Smooth muscle cell (in vitro differentiated cells): Measurements from ENCODE around the gene RELT. TPM values are rescaled to one million over a fixed set of nuclear protein-coding genes. Genes with fewer than 3 reads are reported as not detected.
A peak's percentile ranks its signal among the peaks of the same experiment; 100 is the strongest.

ENCODE experiments used
- DNase-seq: peaks from one replicate; lab custom pipeline; 2025; ENCODE audit not compliant: unreplicated experiment; lab: John Stamatoyannopoulos, UW
- H2AFZ ChIP-seq: fragments of 200-600 bp; sonication (generic); 2 replicates; pipeline ENCODE4 v1.6.0; 2016; ENCODE audit warnings: antibody characterized with exemption, low read depth, mild to moderate bottlenecking
- H3F3A ChIP-seq: fragments of 200-600 bp; sonication (generic); 2 replicates; pipeline ENCODE4 v1.6.0; 2017; ENCODE audit warnings: antibody characterized with exemption, low read depth
- H3K27ac ChIP-seq: fragments of 200-600 bp; sonication (generic); 2 replicates; pipeline ENCODE4 v1.5.1; 2016; ENCODE audit warnings: low read depth, mild to moderate bottlenecking
- H3K27me3 ChIP-seq: fragments of 200-600 bp; sonication (generic); 2 replicates; pipeline ENCODE4 v1.6.1; 2016; ENCODE audit warnings: low read depth, mild to moderate bottlenecking
- H3K36me3 ChIP-seq: fragments of 200-600 bp; sonication (generic); 2 replicates; pipeline ENCODE4 v1.5.1; 2016; ENCODE audit warnings: low read depth
- H3K4me1 ChIP-seq: fragments of 200-600 bp; sonication (generic); 2 replicates; pipeline ENCODE4 v1.5.1; 2016; ENCODE audit warnings: low read depth
- H3K4me2 ChIP-seq: fragments of 200-600 bp; sonication (generic); 2 replicates; pipeline ENCODE4 v1.6.0; 2016; ENCODE audit warnings: mild to moderate bottlenecking
- H3K4me3 ChIP-seq: fragments of 200-600 bp; sonication (generic); 2 replicates; pipeline ENCODE4 v1.5.1; 2016; ENCODE audit warnings: mild to moderate bottlenecking
- H3K79me2 ChIP-seq: fragments of 200-600 bp; sonication (generic); 2 replicates; pipeline ENCODE4 v1.6.0; 2016; ENCODE audit warnings: low read depth, mild to moderate bottlenecking
- H3K9ac ChIP-seq: fragments of 200-600 bp; sonication (generic); 2 replicates; pipeline ENCODE4 v1.6.0; 2016; ENCODE audit warnings: low read depth
- H3K9me3 ChIP-seq: fragments of 200-600 bp; sonication (generic); replicated peaks from 2 replicates; pipeline ENCODE4 v1.5.1; 2016; ENCODE audit warnings: low read depth
- H4K20me1 ChIP-seq: fragments of 200-600 bp; sonication (generic); 2 replicates; pipeline ENCODE4 v1.6.0; 2016; ENCODE audit warnings: low read depth
- WGBS: methylation state at CpG from one replicate; pipeline ENCODE4 v1.1.7; 2016; ENCODE audit warnings: low lambda C conversion rate; 5-methylcytosine and 5-hydroxymethylcytosine counted together
- polyA plus RNA-seq: library from polyadenylated mRNA; unstranded; fragments of >200 nt; fragmentation: Nextera tagmentation; extraction: Ambion mirVana; gene quantifications from 2 replicates; pipeline ENCODE4 v1.2.1, GENCODE V29; 2016
- total RNA-seq: library from RNA; depleted of rRNA; stranded (reverse); fragments of >200 nt; gene quantifications from 2 replicates; pipeline ENCODE4 v1.2.3, GENCODE V29; 2014
- TF ChIP-seq, protein P1 (sequence below): fragments of 200-600 bp; sonication (generic); IDR thresholded peaks from 2 replicates; pipeline ENCODE4 v1.5.1; 2017; ENCODE audit warnings: borderline replicate concordance, mild to moderate bottlenecking, antibody characterized with exemption; ENCODE audit not compliant: insufficient read depth, poor library complexity, severe bottlenecking

RELT gene
- total and polyA plus RNA-seq, 2 experiments from 2014 or later, result 4.3 to 5.5 TPM

DNA sequence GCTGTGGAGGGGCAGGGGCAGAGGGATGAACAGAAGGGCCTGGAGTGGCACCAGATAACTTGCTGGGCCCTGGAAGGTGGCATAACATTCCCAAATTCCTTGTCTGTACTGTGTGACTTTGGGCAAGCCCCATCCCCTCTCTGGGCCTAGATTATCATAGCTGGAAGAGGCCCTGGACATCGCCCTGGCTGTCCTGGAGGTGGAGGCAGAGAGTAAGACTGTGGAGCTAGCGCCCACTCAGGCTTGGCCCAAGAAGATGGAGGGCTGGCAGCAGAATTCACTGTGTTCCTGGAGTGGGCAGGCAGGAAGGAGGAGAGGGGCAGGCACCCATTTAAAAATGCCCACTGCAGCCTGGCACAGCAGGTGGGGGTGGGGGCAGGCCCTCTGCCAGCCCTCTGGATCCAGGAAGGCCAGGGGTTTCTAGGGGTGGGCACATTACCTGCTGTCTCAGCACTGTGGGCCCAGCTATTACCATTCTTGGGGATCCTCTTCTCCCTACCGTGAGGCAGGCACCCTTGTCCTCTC lies 45.6 kb upstream of the RELT start:
- Histone ChIP-seq H3K27ac (peak overlapping the region; percentile 81), H3F3A (peaks cover 32% of the 10 kb centered on the region), H3K4me2 (peak overlapping the region; percentile 81), H2AFZ (no peak overlapping the region), H3K36me3 (no peaks in the 10 kb centered on the region), H3K4me3 (no peak overlapping the region), H3K4me1 (peaks cover 57% of the 10 kb centered on the region), H3K27me3 (no peaks in the 10 kb centered on the region), H3K79me2 (peaks cover 83% of the 10 kb centered on the region), H3K9ac (no peak overlapping the region), H4K20me1 (peaks cover 48% of the 10 kb centered on the region), H3K9me3 (no peaks in the 10 kb centered on the region)
- 64% methylated on average over 3 of the region's 3 CpGs for WGBS
- no peak for DNase-seq
- TF ChIP-seq, protein P1, sequence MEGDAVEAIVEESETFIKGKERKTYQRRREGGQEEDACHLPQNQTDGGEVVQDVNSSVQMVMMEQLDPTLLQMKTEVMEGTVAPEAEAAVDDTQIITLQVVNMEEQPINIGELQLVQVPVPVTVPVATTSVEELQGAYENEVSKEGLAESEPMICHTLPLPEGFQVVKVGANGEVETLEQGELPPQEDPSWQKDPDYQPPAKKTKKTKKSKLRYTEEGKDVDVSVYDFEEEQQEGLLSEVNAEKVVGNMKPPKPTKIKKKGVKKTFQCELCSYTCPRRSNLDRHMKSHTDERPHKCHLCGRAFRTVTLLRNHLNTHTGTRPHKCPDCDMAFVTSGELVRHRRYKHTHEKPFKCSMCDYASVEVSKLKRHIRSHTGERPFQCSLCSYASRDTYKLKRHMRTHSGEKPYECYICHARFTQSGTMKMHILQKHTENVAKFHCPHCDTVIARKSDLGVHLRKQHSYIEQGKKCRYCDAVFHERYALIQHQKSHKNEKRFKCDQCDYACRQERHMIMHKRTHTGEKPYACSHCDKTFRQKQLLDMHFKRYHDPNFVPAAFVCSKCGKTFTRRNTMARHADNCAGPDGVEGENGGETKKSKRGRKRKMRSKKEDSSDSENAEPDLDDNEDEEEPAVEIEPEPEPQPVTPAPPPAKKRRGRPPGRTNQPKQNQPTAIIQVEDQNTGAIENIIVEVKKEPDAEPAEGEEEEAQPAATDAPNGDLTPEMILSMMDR, result peak; percentile 27

DNA sequence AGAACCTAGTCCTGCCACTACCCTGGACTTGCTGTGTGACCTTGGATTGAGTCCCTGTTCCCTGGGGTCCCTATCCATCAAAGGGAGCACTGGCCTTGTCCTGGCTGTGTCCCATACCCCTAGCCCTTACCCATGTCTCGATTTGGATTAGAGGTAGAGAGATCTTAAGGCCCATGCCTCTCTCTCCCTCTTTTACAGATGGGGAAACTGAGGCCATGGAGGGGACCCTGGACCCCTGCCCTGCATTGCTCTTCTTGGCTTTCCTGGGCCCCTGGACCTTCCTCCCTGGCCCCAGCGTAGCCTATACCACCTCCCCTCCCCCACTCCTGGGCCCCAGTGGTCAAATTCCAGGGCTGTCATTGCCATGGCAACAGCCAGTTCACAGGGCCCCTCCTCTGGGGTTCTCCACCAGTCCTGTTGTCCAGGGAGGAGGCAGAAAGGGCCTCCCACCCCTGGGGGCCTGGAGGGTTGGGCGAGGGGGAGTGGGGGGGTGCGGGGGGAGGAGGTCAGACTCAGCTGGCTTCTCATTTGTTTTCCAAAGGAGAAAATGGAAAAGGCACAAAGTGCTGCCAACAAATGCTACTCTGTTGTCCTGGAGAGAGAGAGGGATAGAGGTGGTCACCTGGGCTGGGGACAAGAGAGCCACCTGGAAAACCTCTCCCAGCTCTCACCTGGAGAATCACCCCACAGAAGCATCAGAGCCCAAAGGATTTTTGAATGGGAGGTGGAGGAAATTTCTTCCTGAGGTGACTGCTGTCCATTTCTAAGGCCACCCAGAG lies 44.9 kb upstream of the RELT start:
- Histone ChIP-seq H3K4me2 (peak overlapping the region; percentile 81), H4K20me1 (peaks cover 53% of the 10 kb centered on the region), H3K9me3 (no peaks in the 10 kb centered on the region), H2AFZ (no peak overlapping the region), H3K36me3 (no peaks in the 10 kb centered on the region), H3K9ac (no peak overlapping the region), H3K27me3 (no peaks in the 10 kb centered on the region), H3K27ac (peak overlapping the region; percentile 81), H3F3A (peaks cover 38% of the 10 kb centered on the region), H3K4me3 (no peak overlapping the region), H3K4me1 (peaks cover 56% of the 10 kb centered on the region), H3K79me2 (peaks cover 83% of the 10 kb centered on the region)
- 19% methylated on average over 4 of the region's 4 CpGs for WGBS
- DNase-seq, result no peak
- TF ChIP-seq, protein P1, result no peak

DNA sequence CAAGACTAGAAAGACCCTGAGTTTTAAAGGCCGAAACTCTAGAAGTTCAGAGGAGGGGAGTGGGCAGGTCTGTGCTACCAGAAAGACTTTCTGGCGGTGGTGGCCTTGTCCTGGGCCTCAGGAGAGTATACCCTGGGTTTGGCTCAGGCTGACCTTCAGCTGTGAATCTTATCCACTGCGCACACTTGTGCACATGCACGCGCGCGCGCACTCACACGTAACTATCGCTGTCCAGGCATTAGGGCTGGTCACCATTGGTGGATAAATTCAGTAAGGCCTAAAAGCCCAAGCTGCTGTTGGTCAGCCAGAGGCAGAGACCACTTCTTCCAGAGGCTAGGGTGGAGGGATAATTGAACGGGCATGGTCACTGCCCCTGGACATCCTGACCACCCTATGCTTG lies 43.0 kb upstream of the RELT start:
- Histone ChIP-seq H3K4me3 (no peak overlapping the region), H3K4me2 (peak overlapping the region; percentile 81), H3K36me3 (no peaks in the 10 kb centered on the region), H3F3A (peaks cover 38% of the 10 kb centered on the region), H3K9me3 (no peaks in the 10 kb centered on the region), H2AFZ (no peak overlapping the region), H3K27ac (peak overlapping the region; percentile 81), H3K27me3 (no peaks in the 10 kb centered on the region), H3K4me1 (peaks cover 56% of the 10 kb centered on the region), H3K9ac (peak overlapping the region; percentile 51), H3K79me2 (peaks cover 80% of the 10 kb centered on the region), H4K20me1 (peaks cover 63% of the 10 kb centered on the region)
- 95% methylated on average over 11 of the region's 11 CpGs for WGBS
- TF ChIP-seq, protein P1, result no peak
- DNase-seq, result no peak
